OCI-LY3 (cell line): ENCODE measurements around the gene PNMT.
"Not testable (repeated sequence)": the region's sequence is repeated elsewhere in the genome, so short reads cannot be mapped to it uniquely, and the experiment has no call there.

Experiments used
- H2AFZ ChIP-seq: fragments of 200-600, 300-600 bp; shearing (Covaris generic); 2 replicates; pipeline ENCODE4 v1.6.0; 2014; ENCODE audit warnings: antibody characterized with exemption, low read depth, low read length
- H3K27ac ChIP-seq: fragments of 200-600, 300-600 bp; sonication (generic); 2 replicates; pipeline ENCODE4 v1.5.1; 2014; ENCODE audit warnings: mild to moderate bottlenecking, low read length, moderate library complexity, mixed read lengths
- H3K27me3 ChIP-seq: fragments of 200-600, 300-600 bp; sonication (generic); 2 replicates; pipeline ENCODE4 v1.6.1; 2014; ENCODE audit warnings: low read depth, low read length, mixed read lengths
- H3K36me3 ChIP-seq: fragments of 200-600, 300-600 bp; sonication (generic); replicated peaks from 2 replicates; pipeline ENCODE3; 2014; ENCODE audit warnings: low read depth, low read length, mixed read lengths
- H3K4me1 ChIP-seq: fragments of 300-600, 200-600 bp; sonication (generic); 2 replicates; pipeline ENCODE4 v1.6.1; 2014; ENCODE audit warnings: low read length, mixed read lengths
- H3K4me2 ChIP-seq: fragments of 200-600, 300-600 bp; sonication (generic); 2 replicates; pipeline ENCODE4 v1.6.1; 2014; ENCODE audit warnings: low read length, mixed read lengths
- H3K4me3 ChIP-seq: fragments of 300-600, 200-600 bp; sonication (generic); 2 replicates; pipeline ENCODE4 v1.5.1; 2014; ENCODE audit warnings: antibody characterized with exemption, mild to moderate bottlenecking, low read length, moderate library complexity
- H3K79me2 ChIP-seq: fragments of 300-600, 200-600 bp; shearing (Covaris generic); 2 replicates; pipeline ENCODE4 v1.6.1; 2014; ENCODE audit warnings: mild to moderate bottlenecking, low read length, mixed read lengths
- H3K9ac ChIP-seq: fragments of 300-600, 200-600 bp; shearing (Covaris generic); 2 replicates; pipeline ENCODE4 v1.6.0; 2014; ENCODE audit warnings: mild to moderate bottlenecking, low read length, moderate library complexity
- H3K9me3 ChIP-seq: fragments of 200-600, 300-600 bp; shearing (Covaris generic); 2 replicates; pipeline ENCODE4 v1.6.1; 2014; ENCODE audit warnings: low read length, mixed read lengths; ENCODE audit not compliant: insufficient read depth
- H4K20me1 ChIP-seq: fragments of 200-600, 300-600 bp; sonication (generic); 2 replicates; pipeline ENCODE4 v1.6.1; 2016; ENCODE audit warnings: low read length, mixed read lengths; ENCODE audit not compliant: insufficient read depth
- CTCF ChIP-seq: fragments of 200-600, 300-600 bp; sonication (generic); IDR thresholded peaks from 2 replicates; pipeline ENCODE4 v1.5.1; 2014; ENCODE audit warnings: antibody characterized with exemption, low read length, low read depth
- EZH2phosphoT487 ChIP-seq: fragments of 200-600 bp; shearing (Covaris generic); IDR thresholded peaks from 2 replicates; pipeline ENCODE4 v1.6.1; 2018; ENCODE audit warnings: antibody characterized with exemption, mixed run types, low read depth

Gene PNMT

DNA sequence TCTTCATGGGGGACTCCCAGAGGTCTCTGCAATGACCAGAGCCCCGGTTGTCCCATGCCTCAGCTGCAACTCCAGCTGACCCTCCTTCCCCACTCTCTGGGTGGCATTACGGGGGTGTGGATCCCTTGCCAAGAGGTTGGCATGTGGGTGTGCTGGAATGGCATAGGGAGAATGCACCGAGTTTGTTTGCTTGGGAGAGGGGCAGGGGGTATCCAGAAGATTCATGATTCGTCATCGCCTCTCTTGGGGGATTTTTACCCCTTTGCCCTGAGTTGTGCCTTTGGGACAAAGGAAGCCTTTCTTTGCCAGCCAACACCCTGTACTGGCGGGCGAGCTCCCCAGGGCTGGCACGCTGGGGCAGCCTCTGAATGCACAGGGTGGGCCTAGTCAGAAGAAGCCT lies 38.1 kb downstream of the PNMT start:
- no peak overlapping the region for H2AFZ ChIP-seq
- no peaks in the 10 kb centered on the region for H3K9me3 ChIP-seq
- no peaks in the 10 kb centered on the region for H4K20me1 ChIP-seq
- peaks cover 9% of the 10 kb centered on the region for H3K4me1 ChIP-seq
- H3K4me3 ChIP-seq, result no peak overlapping the region
- H3K27me3 ChIP-seq, result no peaks in the 10 kb centered on the region
- no peak overlapping the region for H3K27ac ChIP-seq
- H3K36me3 ChIP-seq, result no peaks in the 10 kb centered on the region
- no peak overlapping the region for H3K4me2 ChIP-seq
- H3K79me2 ChIP-seq, result no peaks in the 10 kb centered on the region
- H3K9ac ChIP-seq, result no peak overlapping the region
- TF ChIP-seq EZH2phosphoT487, result no peak
- TF ChIP-seq CTCF, result no peak

- Histone ChIP-seq H2AFZ (no peak overlapping the region), H3K9ac (no peak overlapping the region), H3K27me3 (no peaks in the 10 kb centered on the region), H3K4me1 (peaks cover 9% of the 10 kb centered on the region), H3K4me2 (no peak overlapping the region), H3K79me2 (no peaks in the 10 kb centered on the region), H3K36me3 (no peaks in the 10 kb centered on the region), H4K20me1 (no peaks in the 10 kb centered on the region), H3K4me3 (no peak overlapping the region), H3K9me3 (no peaks in the 10 kb centered on the region), H3K27ac (no peak overlapping the region)
- TF ChIP-seq CTCF (no peak), EZH2phosphoT487 (no peak)
Measured at GRCh38 chr17:39706921-39707337, 38.7 kb downstream of the PNMT start.

DNA sequence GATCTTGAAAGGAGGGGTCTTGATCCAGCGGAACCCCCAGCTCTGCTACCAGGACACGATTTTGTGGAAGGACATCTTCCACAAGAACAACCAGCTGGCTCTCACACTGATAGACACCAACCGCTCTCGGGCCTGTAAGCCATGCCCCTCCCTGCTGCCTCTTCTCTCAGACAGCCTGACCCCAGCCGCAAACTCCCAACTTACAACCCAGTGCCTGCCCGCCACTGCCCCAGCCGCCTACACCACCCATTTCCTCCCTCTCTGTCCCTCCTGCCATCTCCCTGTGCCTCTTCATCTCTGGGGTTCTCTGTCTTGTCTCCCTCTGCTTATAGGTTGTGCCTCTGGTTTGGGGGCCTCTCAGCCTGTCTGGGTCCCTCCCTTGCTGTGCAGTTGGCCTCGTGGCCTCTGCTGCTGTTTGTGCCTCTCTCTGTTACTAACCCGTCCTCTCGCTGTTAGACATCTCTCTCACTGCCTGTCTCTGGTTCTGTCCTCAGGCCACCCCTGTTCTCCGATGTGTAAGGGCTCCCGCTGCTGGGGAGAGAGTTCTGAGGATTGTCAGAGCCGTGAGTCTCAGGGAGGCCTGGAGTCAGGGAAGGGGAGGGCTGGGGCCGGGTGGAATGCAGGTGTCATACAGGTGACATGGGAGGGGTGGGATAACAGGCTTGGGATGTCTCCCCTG lies 41.2 kb downstream of the PNMT start:
- Histone ChIP-seq H3K4me3 (no peak overlapping the region), H3K27ac (no peak overlapping the region), H3K9ac (no peak overlapping the region), H4K20me1 (no peaks in the 10 kb centered on the region), H3K36me3 (no peaks in the 10 kb centered on the region), H3K4me2 (no peak overlapping the region), H3K27me3 (no peaks in the 10 kb centered on the region), H3K9me3 (no peaks in the 10 kb centered on the region), H3K79me2 (no peaks in the 10 kb centered on the region), H2AFZ (no peak overlapping the region), H3K4me1 (no peaks in the 10 kb centered on the region)
- TF ChIP-seq EZH2phosphoT487 (no peak), CTCF (no peak)

GRCh38 chr17:39709998-39710964 lies 42.0 kb downstream of the PNMT start:
- no peaks in the 10 kb centered on the region for H3K9me3 ChIP-seq
- H3K4me3 ChIP-seq, result no peak overlapping the region
- no peaks in the 10 kb centered on the region for H3K36me3 ChIP-seq
- no peak overlapping the region for H2AFZ ChIP-seq
- H3K4me2 ChIP-seq, result no peak overlapping the region
- no peaks in the 10 kb centered on the region for H3K27me3 ChIP-seq
- TF ChIP-seq CTCF, result no peak
- TF ChIP-seq EZH2phosphoT487, result no peak
- no peak overlapping the region for H3K27ac ChIP-seq
- H3K4me1 ChIP-seq, result no peaks in the 10 kb centered on the region
- no peaks in the 10 kb centered on the region for H4K20me1 ChIP-seq
- no peaks in the 10 kb centered on the region for H3K79me2 ChIP-seq
- no peak overlapping the region for H3K9ac ChIP-seq

- not testable (repeated sequence) for H3K4me1 ChIP-seq, H3K36me3 ChIP-seq, H3K27me3 ChIP-seq, H3K9ac ChIP-seq, H4K20me1 ChIP-seq, H3K4me3 ChIP-seq, H3K4me2 ChIP-seq, H2AFZ ChIP-seq, H3K79me2 ChIP-seq, H3K27ac ChIP-seq, H3K9me3 ChIP-seq
Measured at GRCh38 chr17:39711071-39711470, 42.8 kb downstream of the PNMT start.
